GM12875 (cell line): Measurements from ENCODE around the gene RDH12.

Source experiments
- H3K4me3 ChIP-seq: one replicate; pipeline ENCODE4 v1.5.1; 2011; ENCODE audit warnings: low read depth, low read length, control low read depth
- TF ChIP-seq, protein P1 (sequence below): IDR thresholded peaks from 2 replicates; pipeline ENCODE4 v1.5.1; 2011; ENCODE audit warnings: low read depth, mild to moderate bottlenecking, control low read depth, inconsistent platforms, low read length, moderate library complexity, borderline replicate concordance; ENCODE audit not compliant: insufficient read depth

The RDH12 gene

DNA sequence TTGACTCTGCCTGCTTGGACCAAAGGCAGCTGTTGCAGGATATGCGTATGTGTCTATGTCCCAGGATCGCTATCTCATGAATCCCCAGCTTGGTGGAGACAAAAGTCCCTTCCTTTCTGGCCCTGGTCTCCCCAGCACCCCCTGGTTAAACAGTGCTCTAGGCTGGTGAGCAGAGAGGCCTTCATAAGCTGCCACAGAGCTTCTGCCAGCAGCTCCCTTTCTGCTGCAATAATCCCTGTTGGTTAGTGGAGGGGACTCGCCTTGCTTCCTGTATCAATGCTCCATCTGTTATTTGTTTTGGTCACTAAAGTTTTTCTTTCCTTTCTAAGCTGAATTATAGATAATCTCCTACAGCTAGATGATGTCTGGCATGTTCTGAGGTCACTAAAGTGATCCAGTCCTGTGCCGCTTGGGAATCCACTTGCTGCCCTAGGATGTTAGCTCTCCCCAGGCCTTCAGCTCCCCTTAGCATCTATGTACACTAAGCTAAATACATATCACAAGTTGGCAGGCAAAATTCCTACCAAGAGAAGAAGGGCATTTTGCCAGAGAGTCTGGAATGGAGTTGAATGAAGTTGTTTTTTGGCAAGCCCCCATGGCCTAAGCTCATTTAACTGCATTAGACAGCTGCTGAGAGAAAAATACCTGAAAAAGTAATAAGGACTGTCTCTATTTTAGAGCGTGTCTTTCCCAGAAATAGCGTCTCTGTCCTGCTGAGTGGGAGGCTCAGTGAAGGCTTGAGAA is 47.8 kb downstream of the RDH12 start:
- H3K4me3 ChIP-seq: no peak overlapping the region
- TF ChIP-seq, protein P1, sequence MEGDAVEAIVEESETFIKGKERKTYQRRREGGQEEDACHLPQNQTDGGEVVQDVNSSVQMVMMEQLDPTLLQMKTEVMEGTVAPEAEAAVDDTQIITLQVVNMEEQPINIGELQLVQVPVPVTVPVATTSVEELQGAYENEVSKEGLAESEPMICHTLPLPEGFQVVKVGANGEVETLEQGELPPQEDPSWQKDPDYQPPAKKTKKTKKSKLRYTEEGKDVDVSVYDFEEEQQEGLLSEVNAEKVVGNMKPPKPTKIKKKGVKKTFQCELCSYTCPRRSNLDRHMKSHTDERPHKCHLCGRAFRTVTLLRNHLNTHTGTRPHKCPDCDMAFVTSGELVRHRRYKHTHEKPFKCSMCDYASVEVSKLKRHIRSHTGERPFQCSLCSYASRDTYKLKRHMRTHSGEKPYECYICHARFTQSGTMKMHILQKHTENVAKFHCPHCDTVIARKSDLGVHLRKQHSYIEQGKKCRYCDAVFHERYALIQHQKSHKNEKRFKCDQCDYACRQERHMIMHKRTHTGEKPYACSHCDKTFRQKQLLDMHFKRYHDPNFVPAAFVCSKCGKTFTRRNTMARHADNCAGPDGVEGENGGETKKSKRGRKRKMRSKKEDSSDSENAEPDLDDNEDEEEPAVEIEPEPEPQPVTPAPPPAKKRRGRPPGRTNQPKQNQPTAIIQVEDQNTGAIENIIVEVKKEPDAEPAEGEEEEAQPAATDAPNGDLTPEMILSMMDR: no peak

DNA sequence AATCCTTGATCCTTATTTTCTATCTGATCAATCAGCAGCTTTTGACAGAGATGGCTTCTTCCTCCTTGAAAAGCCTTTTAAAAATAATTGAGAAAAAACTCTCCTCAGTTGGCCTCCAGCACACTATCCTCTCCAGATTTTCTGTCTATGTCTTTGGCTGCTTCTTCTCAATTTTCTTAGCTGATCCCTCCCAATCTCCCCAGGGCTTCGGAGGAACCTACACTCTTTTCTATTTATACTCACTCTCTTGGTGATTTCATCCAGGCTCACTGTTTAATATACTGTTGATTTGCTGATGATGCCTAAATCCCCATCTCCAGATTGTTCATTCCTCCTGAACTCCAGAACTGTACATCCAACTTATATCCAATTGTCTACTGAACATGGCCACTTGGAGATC is 54.8 kb downstream of the RDH12 start:
- TF ChIP-seq, protein P1: no peak
- no peak overlapping the region for H3K4me3 ChIP-seq

DNA sequence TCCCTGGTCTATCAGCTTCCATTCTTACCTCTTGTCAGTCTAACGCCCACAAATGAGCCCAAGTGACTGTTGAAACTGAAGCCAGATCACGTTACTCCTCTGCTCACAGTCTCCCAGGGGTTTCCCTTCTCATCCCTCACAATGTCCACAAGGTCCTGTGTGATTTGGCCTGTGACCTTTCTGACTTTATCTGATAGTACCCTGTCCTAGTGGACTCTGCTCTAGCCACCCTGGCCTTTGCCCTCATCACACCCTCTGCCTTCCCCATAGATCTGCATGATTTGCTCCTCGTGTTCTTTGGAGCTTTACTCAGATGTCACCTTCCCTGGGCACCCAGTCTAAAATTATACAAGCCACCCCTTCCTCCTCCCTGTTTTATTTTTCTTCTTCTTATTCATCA is 55.5 kb downstream of the RDH12 start:
- TF ChIP-seq, protein P1: no peak

DNA sequence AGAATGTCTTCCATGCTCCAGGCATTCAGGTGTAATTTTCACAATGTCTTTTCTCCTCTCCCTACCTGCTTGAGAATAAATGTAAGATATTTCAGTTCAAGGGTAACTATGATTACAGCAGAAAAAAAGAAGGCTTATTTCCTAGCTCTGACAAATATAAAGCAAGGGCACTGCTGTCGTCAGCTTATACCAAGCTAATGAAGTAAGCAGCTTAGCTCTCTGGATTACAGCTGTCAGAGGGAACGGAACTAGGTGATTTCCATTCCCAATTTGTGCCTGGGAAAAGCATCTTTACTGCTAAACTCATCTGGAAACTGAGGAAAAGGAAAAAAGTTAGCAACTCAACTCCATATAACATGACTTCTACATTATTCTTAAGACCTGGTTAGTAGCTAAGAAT is 58.2 kb downstream of the RDH12 start:
- no peak overlapping the region for H3K4me3 ChIP-seq
- TF ChIP-seq, protein P1: no peak

More for the DNA sequence above, 55.5 kb downstream of the RDH12 start:
- no peak overlapping the region for H3K4me3 ChIP-seq

DNA sequence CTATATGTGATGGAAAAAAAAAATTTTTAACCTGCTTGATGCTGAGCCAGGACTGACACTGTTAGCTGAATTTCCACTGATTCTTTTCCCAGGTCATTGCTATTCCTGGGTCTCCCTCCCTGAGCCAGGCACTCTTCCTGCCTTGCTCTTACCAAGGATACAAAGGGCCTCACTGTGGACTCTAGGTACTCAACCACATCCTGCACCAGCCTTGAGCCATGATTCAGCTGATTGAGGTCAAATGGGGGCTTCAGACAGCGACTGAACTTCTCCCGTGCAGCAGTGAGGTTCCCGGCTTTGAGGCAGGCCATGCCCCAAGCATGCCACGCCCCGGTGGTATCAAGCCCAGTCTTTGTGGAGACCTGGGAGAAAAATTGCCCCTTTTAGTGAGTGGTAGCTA is 60.4 kb downstream of the RDH12 start:
- TF ChIP-seq, protein P1: no peak
- no peak overlapping the region for H3K4me3 ChIP-seq

DNA sequence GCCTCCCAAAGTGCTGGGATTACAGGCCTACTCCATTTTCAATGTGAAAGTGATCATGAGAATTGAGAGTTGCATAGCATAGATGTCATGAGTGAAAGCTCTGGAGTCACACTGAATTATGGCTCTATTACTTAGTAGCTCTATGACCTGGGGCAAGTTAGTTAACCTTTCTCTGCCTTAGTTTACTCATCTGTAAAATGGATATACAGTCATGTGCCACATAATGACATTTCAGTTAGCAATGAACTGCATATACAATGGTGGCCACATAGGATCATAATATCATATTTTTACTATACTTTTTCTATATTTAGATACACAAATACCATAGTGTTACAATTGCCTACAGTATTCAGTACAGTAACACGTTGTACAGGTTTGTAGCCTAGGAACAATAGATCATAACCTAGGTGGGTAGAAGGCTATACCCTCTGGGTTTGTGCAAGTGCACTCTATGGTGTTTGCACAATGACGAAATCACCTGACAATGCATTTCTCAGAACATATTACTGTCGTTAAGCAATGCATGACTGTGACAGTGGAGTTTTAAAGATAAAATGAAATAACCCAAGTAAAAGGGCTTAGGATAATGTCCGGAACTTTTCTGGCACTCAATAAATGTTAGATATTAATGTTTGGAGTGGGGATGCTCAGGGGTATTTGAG is 61.6 kb downstream of the RDH12 start:
- TF ChIP-seq, protein P1: no peak
- H3K4me3 ChIP-seq: no peak overlapping the region

DNA sequence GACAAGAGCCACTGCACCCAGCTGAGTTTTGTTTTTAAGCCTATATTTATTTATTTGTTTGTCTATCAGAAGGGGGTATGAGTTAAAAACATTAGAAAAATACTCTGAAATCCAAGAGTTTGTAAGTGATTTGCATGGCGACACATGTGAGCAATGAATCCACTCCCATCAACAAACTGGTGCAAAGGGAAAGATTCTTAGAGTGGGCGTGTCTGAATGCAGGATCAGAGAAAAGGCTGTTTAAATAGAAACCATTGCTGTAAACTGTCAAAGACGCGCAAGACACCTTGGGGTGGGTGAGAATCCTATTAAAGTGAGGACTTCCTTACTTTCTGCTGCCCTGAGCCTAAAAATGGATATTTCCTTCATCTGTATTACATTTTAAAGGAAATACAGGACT is 62.8 kb downstream of the RDH12 start:
- TF ChIP-seq, protein P1: no peak
- no peak overlapping the region for H3K4me3 ChIP-seq
